Pancreas (tissue), 10 donors: ENCODE results near the gene RASAL2. TPM values are rescaled to one million over a fixed set of nuclear protein-coding genes. Genes with fewer than 3 reads are reported as not detected.

Source experiments
- ATAC-seq, 4 donors: fragments of 200-7000 bp; cut with Tn5 transposase; one replicate each; pipeline versions ENCODE4 v1.8.0 to v1.9.1; 2020; ENCODE audit warnings: mild to moderate bottlenecking in 4 of 4, moderate library complexity in 4 of 4
- DNase-seq, 6 donors: peaks; one replicate each; pipeline ENCODE4 v3.0.0-alpha.2; 2020
- FAIRE-seq: peaks from 2 replicates; lab custom pipeline; 2012; peaks lifted over from hg19 to GRCh38; lab: Jason Lieb, UNC
- H3K27ac ChIP-seq, 4 donors: fragments of 200-600 bp; sonication (generic); 1 replicate in 3 of 4; 2 replicates in 1 of 4; pipeline versions ENCODE4 v1.5.0 to v1.8.0; 2020
- H3K27me3 ChIP-seq, 4 donors: fragments of 200-600 bp; one replicate each; pipeline ENCODE4 v1.8.0; 2021
- H3K36me3 ChIP-seq, 3 donors: fragments of 200-600 bp; sonication (generic) in 1 of 3; one replicate each; pipeline versions ENCODE4 v1.5.0 to v1.8.0; 2020 to 2021
- H3K4me1 ChIP-seq, 3 donors: fragments of 200-600 bp; one replicate each; pipeline ENCODE4 v1.8.0; 2021
- H3K4me3 ChIP-seq, 4 donors: fragments of 200-600 bp; sonication (generic) in 2 of 4; one replicate each; pipeline versions ENCODE4 v1.5.0 to v1.8.0; 2020 to 2021
- H3K9me3 ChIP-seq, 4 donors: fragments of 200-600 bp; one replicate each; pipeline ENCODE4 v1.8.0; 2021
- CTCF ChIP-seq, 4 donors: fragments of 200-600 bp; sonication (generic) in 3 of 4; IDR thresholded peaks; one replicate each; pipeline versions ENCODE4 v1.5.0 to v1.8.0; 2021; ENCODE audit warnings: antibody characterized with exemption in 4 of 4
- WGBS, 2 donors: extraction: QIAGEN DNeasy Blood & Tissue Kit; methylation state at CpG; one replicate each; pipeline ENCODE4 v1.1.7; 2013; 5-methylcytosine and 5-hydroxymethylcytosine counted together
- intact Hi-C, 3 donors: fragments of 100-400 bp; cut with DNase I; formaldehyde crosslinking; loops; one replicate each; pipeline versions ENCODE4 v1.11.1 to v1.14.2; 2022
- polyA plus RNA-seq, 2 donors: library from polyadenylated mRNA; stranded (reverse); fragments of 200-250 nt; gene quantifications; one replicate each; pipeline ENCODE4 v1.2.3, GENCODE V29; 2013
- total RNA-seq, 6 donors: library from RNA; stranded (reverse); fragmentation: NEBNext Ultra II Directional in 4 of 6; extraction: Animal tissue kit (Norgen Biotek cat#: 25700) in 4 of 6; gene quantifications; one replicate each; pipeline versions ENCODE4 v1.2.1 to v1.2.4, GENCODE V29; 2021 to 2023
- donor health status: healthy with polysubstance abuse.
- donor health status: DM: no; HTN: no; CAD: no; lungs with moderate emphysema.
- donor health status: DM: no; HTN: no; CAD: no.
- donor health status: control.
- donor health status: control.
- donor health status: Bipolar disorder and iron deficiency.
- donor health status: DM: yes; HTN: yes; CAD: no.
- donor health status: DM: no; HTN: no; CAD: no.
- donor health status: DM: no; HTN: no; CAD: no.
- donor health status: DM: yes; HTN: yes; CAD: no.

The RASAL2 gene
- total and polyA plus RNA-seq, 8 donors = 2.5 to 12.9 (median 4.9) TPM

- FAIRE-seq (no peak), ATAC-seq (no peak), DNase-seq (no peak)
- Histone ChIP-seq H3K4me1 (no peaks in the 10 kb centered on the region), H3K27me3 (no peaks in the 10 kb centered on the region), H3K9me3 (no peaks in the 10 kb centered on the region), H3K27ac (no peak overlapping the region), H3K36me3 (no peaks in the 10 kb centered on the region), H3K4me3 (no peak overlapping the region)
- WGBS, 2 donors = 77 to 95% methylated on average over 1 of the region's 1 CpG
- no peak for TF ChIP-seq CTCF (IDR thresholded peaks at IDR 0.05)
- intact Hi-C loops = no loop called here
Observed at GRCh38 chr1:178107823-178108222, 13.9 kb downstream of the RASAL2 start.

GRCh38 chr1:178109348-178110143 is 15.6 kb downstream of the RASAL2 start:
- H3K27ac ChIP-seq = no peak overlapping the region
- FAIRE-seq (no peak), ATAC-seq (no peak), DNase-seq (no peak)
- no peaks in the 10 kb centered on the region for H3K27me3 ChIP-seq
- no peaks in the 10 kb centered on the region for H3K9me3 ChIP-seq
- no peak overlapping the region for H3K4me3 ChIP-seq
- TF ChIP-seq CTCF (IDR thresholded peaks at IDR 0.05) = no peak
- intact Hi-C loops = no loop called here
- no peaks in the 10 kb centered on the region for H3K36me3 ChIP-seq
- 81 to 91% methylated on average over 5 of the region's 5 CpGs for WGBS, 2 donors
- H3K4me1 ChIP-seq = no peaks in the 10 kb centered on the region

- H3K4me3 ChIP-seq = no peak overlapping the region
- FAIRE-seq (no peak), ATAC-seq (no peak), DNase-seq (no peak)
- no peak for TF ChIP-seq CTCF (IDR thresholded peaks at IDR 0.05)
- H3K27ac ChIP-seq = no peak overlapping the region
- H3K36me3 ChIP-seq = no peaks in the 10 kb centered on the region
- H3K27me3 ChIP-seq = no peaks in the 10 kb centered on the region
- intact Hi-C loops = no loop called here
- H3K9me3 ChIP-seq = no peaks in the 10 kb centered on the region
- no peaks in the 10 kb centered on the region for H3K4me1 ChIP-seq
Observed at GRCh38 chr1:178115260-178115659, 21.4 kb downstream of the RASAL2 start.

- ATAC-seq (no peak), DNase-seq (no peak), FAIRE-seq (no peak)
- Histone ChIP-seq H3K9me3 (no peaks in the 10 kb centered on the region), H3K27me3 (no peaks in the 10 kb centered on the region), H3K36me3 (no peaks in the 10 kb centered on the region), H3K4me1 (no peaks in the 10 kb centered on the region), H3K27ac (no peak overlapping the region), H3K4me3 (no peak overlapping the region)
- intact Hi-C loops = no loop called here
- no peak for TF ChIP-seq CTCF (IDR thresholded peaks at IDR 0.05)
- 95 to 97% methylated on average over 4 of the region's 4 CpGs for whole genome bisulfite sequencing, 2 donors
Observed at GRCh38 chr1:178118524-178118923, 24.6 kb downstream of the RASAL2 start.

GRCh38 chr1:178119628-178120027 is 25.7 kb downstream of the RASAL2 start:
- H3K27ac ChIP-seq = no peak overlapping the region
- H3K4me1 ChIP-seq = peaks cover 0 to under 1% (median 0%) of the 10 kb centered on the region in 3 donors
- no peaks in the 10 kb centered on the region for H3K36me3 ChIP-seq
- WGBS, 2 donors = 88 to 90% methylated on average over 5 of the region's 5 CpGs
- intact Hi-C loops = no loop called here
- TF ChIP-seq CTCF (IDR thresholded peaks at IDR 0.05) = no peak
- DNase-seq = no peak
- FAIRE-seq = no peak
- no peak overlapping the region for H3K4me3 ChIP-seq
- peak in 1 of 4 donors; percentile 31 for ATAC-seq
- H3K9me3 ChIP-seq = no peaks in the 10 kb centered on the region
- no peaks in the 10 kb centered on the region for H3K27me3 ChIP-seq
